HPDE6-E6E7 (cell line): ENCODE measurements around the gene AMPH.

ENCODE experiments used
- DNase-seq: peaks from one replicate; pipeline ENCODE4 v3.0.0; 2011; ENCODE audit warnings: missing footprints; ENCODE audit errors: extremely low spot score

AMPH gene

DNA sequence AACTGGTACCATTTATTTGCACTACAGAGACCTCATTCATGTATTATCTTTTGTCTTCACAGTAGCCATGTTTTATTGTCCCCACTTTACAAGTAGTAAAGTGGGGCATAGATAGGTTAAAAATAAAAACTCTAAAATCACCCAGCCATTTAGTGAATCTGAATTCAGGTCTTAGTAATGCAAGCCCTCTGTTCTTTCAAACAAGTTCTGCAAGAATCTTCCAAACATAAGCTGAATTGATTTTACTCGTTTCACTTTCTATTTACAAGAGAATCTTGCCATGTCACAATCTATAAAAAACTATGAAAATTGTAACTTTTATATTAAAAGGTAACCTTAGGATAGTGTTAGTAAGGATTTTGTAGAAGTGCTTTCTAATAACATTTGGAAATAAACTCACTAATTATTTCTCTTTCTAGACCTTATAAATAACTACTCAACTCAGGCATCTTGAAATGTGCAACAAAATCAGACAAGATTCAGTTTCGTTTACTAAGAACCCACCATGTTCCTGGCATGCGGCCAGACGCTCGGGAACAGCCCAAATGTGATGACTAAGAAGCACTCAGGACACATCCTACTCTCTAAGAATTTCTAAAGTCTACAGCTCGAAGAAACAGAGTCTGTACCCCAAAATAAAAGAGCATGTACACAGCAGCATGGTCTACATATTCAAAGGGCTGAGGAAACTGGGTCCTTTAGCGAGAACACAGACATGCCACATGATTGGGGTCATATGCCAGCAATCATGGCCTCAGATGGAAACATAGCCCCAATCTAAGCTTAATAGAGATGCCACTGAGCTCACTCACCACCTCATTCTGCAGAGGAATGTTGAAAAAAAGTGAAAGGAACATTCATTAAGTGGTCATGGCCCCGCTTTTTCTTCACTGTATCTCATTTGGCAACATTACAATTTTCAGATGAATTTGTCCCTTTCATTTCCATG is 167.6 kb downstream of the AMPH start:
- DNase-seq = peak; percentile 12

- DNase-seq = no peak
These were observed 168.4 kb downstream of the AMPH start for GRCh38 chr7:38462819-38463218.

DNA sequence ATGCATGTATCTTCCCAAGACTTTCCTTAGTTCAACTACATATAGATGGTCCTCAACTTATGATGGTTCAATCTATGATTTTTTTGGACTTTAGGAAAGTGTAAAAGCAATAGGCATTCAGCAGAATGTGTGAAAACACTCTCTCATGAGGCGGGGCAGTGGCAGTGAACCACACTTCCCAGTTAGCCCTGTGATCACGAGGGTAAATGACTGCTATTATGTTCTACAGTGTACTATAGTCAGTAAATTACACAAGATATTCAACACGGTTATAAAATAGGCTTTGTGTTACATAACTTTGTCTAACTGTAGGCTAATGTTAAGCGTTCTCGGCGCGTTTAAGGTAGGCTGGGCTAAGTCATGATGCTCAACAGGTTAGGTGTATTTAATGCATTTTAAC is 169.3 kb downstream of the AMPH start:
- DNase-seq = no peak

DNA sequence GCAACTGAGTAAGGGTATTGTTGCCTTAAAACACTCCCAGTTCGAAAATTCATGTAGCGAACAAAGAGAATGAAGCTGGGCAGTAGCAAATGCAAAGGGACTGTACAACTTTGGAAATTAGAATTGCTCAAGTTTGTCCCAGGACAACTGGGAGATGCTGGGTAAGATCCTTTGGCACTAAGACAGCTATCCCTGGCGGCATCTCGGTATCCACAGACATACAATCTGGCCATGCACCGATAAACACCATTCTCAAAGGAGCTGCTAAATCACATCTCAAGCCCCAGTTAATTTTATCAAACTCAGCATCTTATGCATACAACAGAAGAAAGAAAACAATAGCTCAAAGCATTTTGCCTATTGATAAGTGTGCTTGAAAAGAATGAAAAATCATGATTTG is 177.3 kb downstream of the AMPH start:
- no peak for DNase-seq

DNA sequence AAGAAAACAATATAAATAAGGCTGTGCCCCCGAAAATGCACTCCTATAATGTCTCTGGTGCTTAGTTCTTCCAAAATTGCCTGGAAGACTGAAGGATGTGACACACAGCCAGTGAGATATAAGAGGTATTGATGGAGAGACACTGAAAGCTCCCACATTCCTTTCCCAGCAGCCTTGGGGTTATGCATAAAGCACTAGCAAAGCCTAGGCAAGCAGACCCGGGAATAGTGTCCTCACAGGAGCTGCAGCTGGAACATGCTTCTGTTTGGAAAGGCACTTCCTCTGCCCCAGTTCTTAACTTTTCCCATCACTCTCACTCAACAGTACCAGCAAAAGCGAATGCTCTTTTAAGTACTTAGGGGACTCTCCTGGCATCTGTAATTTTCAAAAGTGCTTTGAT is 178.0 kb downstream of the AMPH start:
- no peak for DNase-seq

- no peak for DNase-seq
These were observed 178.5 kb downstream of the AMPH start for GRCh38 chr7:38452681-38453108.

GRCh38 chr7:38451840-38452239 is 179.3 kb downstream of the AMPH start:
- peak; percentile 32 for DNase-seq

- no peak for DNase-seq
These were observed 182.5 kb downstream of the AMPH start for GRCh38 chr7:38448584-38449234.

DNA sequence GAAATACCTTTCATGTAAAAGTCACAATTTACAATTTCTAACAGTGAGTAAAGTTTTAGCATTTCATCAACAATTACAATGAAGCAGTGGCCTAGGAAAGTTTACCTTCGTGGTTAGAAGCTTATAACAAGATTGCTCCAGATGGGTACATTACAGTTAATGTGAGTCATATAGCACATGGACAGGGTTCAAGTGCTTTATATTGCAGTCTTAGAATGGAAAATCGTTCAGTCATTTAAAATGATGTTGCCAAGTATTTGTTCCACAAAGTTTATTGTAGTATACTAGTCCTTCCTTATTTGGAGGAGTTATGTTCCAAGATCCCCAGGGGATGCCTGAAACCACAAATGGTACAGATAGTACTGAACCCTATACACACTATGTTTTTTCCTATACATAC is 183.1 kb downstream of the AMPH start:
- DNase-seq = no peak

GRCh38 chr7:38438970-38439369 is 192.2 kb downstream of the AMPH start:
- DNase-seq = no peak

DNA sequence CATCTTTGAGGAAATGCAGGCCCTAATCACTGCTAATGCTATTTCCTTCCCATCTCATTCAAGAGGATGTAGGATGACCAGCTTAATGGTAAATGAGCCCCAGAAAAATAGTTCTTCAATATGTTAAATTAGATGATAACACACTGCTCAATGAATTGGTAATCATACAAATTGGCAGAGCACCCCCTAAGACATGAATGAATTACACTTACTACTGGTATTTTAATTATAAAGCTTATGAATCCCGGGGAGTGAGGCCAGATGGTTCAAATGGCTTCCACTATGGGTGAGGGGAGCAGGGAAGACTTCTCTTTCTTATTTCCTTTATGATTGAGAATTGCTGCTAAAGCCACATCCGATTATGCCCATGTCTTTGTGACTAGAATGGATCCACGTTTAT is 198.5 kb downstream of the AMPH start:
- DNase-seq = no peak

GRCh38 chr7:38432080-38432479 is 199.1 kb downstream of the AMPH start:
- DNase-seq = no peak

GRCh38 chr7:38429057-38429456 is 202.1 kb downstream of the AMPH start:
- no peak for DNase-seq

GRCh38 chr7:38428041-38428440 is 203.1 kb downstream of the AMPH start:
- no peak for DNase-seq

- no peak for DNase-seq
These were observed 203.8 kb downstream of the AMPH start for GRCh38 chr7:38427279-38427955.

GRCh38 chr7:38425509-38425908 is 205.7 kb downstream of the AMPH start:
- no peak for DNase-seq

DNA sequence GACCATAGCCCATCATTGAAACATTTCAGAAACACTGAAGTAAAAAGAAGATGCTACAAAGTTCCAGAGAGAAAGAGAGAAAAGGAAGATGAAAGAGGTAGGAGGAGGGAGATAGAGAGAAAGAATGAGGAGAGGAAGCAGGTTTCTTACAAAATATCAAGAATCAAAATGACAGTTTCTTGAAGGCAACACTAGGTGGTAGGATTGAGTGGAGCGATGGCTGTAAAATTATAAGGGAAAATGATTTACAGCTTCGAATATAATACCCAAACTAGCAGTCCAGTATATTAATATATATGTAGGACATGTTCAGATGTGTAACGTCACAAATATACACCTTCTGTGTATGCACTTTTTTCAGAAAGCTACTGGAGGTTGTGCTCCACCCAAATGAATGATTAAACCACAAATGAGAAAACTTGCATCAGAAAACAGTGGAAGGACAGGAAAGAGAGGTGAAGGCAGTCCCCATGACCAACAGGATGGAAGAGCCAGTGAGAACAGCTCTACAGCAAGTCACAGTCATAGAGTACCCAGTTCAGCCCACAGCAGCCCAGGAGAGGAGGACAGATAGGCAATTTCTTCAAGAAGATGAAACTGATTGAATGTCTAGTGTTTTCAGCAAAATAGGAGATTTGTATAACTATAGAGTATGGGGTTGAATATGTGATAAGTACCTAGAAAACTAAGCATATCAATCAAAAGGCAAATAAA is 206.3 kb downstream of the AMPH start:
- no peak for DNase-seq

DNA sequence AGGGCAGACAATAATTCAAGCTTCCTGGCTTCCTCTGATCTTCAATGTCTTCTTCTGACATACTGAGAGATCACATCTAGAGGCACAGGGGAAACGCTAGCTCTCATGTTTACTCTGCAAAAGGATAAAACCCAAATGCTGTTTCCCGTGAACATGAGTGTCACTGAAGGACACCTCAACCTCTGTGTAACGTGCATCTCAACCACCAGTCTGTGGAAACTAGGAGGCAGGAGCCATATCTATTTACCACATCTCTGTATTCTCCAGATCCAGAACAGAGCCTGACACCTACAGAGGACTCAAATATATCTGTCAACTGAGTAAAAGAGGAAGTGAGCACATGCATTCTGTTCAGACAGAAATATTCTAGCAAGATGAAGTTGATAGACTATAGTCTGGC is 217.4 kb downstream of the AMPH start:
- DNase-seq = no peak

DNA sequence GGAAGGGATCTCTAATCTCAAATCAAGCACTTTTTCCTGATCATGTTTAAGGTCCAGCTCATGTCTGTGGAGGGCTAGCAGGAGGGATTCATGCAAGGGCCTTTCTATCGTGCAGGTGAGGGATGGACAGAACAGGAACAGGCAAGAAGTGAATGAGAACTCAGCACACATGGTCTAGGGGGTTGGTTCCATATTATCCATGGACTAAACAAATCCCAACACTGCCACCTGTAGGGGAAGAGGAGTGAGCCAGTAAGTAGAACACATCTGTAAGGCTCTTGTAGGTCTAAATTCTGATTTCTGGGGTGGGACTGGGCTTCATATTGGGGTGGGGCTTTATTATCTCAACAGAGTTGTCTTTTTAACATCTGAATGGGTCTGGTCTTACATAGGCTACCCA is 219.8 kb downstream of the AMPH start:
- DNase-seq = no peak

GRCh38 chr7:38410056-38410455 is 221.1 kb downstream of the AMPH start:
- DNase-seq = no peak

DNA sequence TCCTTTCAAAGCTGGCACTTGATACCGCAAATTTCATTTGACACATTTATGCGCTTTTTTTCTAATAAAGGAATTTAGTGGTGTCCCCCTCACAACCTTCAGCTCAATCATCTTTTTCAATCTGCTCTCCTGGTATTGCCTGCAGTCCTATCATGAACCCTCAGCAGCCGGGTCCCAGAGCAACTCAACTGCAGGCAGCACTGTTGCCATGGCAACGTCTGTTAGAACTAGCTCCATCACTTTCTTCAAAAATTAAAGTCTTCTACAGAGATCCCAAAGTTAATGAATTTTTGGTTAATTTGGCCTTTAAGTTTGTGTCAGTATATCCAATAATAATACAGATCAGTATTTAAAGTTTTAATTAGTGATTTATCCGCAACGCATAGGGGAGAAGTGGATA is 221.6 kb downstream of the AMPH start:
- DNase-seq = no peak

DNA sequence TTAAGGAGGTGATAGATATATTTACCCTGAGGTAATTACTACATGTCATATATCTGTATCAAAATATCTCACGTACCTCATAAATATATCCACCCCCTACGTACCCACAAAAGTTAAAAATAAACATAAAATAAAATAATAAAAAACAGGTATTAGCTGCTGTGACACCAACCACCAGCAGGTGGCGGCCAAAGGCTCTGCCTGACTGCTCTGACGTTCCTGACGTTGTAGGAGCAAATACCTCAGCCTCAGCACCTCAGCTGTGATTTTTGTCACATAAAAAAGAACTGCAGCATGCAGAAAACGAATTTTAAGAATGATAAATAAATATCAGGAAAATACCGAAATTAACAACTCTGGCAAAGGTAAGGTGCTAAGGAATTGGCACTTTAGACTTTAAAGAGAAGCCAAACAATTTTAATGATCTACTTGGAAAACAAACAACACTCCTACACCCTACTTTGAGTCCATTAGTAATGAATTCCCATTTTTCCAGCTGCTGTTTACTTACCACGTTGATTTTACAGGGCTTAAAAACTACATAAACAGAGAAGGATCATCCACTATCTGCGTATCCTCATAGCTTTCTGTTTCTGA is 232.3 kb downstream of the AMPH start:
- no peak for DNase-seq
